DND-41 (cell line): ENCODE results near the gene BACH2.

Source experiments
- CTCF ChIP-seq: IDR thresholded peaks from 2 replicates; pipeline ENCODE4 v1.5.1; 2012; ENCODE audit warnings: borderline replicate concordance, low read length, moderate library complexity, mild to moderate bottlenecking; ENCODE audit not compliant: poor library complexity, severe bottlenecking; ENCODE audit errors: extremely low read depth
- EZH2 ChIP-seq: IDR thresholded peaks from 3 replicates; pipeline ENCODE4 v1.6.1; 2012; ENCODE audit warnings: borderline replicate concordance, low read depth, mild to moderate bottlenecking, moderate library complexity, low read length, inconsistent platforms; ENCODE audit not compliant: severe bottlenecking

- TF ChIP-seq CTCF = no peak
- no peak for TF ChIP-seq EZH2
These were observed 355.4 kb downstream of the BACH2 start for GRCh38 chr6:89941031-89941762.
